ENCODE results near the gene CHID1.

Gene CHID1

GRCh38 chr11:864898-865297, 45.7 kb downstream of the CHID1 start:
- no peak for DNase-seq (ENCODE audit: low read depth in 2 of 2)

DNA sequence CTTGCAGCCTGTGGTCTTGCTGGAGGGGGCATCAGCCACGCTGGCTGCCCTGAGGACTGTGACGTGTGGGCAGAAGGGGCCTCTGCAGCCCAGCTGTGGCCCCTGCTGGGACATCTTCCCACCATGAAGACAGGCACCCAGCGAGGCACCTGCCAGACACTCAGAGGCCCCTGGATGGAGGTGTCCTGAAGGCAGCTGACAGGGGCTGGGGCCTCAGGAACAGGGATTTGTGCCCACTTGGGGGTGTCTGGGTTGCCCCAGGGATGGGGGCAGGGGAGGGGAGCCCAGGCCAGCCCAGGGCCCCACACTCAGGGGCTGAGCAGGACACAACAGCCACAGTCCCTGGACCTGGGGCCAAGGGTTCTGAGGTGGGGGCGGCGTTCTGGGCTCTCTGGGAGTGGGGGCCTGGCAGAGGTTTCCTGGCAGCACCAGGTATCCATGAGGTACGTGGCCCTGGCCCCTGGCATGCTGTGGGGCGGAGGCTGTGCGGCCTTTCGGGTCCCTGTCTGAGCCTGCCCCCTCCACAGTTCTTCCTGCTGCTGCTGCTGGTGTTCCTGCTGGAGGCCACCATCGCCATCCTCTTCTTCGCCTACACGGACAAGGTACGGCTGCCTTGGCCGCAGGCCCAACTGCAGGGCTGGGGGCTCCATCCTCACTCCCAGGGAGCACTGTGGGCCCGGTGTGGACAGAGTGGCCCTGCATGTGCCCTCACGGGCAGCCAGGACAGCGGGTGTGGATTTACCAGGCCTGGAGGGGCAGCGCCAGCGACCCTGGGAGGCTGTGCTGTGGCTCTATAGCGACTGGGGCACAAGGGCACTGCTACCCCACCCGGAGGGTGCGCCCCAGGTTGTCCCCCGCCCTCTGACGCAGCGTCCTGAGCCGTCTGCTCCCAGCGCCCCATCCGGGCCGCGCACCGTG, 46.4 kb downstream of the CHID1 start:
- DNase-seq (ENCODE audit: low read depth in 2 of 2), result no peak

DNA sequence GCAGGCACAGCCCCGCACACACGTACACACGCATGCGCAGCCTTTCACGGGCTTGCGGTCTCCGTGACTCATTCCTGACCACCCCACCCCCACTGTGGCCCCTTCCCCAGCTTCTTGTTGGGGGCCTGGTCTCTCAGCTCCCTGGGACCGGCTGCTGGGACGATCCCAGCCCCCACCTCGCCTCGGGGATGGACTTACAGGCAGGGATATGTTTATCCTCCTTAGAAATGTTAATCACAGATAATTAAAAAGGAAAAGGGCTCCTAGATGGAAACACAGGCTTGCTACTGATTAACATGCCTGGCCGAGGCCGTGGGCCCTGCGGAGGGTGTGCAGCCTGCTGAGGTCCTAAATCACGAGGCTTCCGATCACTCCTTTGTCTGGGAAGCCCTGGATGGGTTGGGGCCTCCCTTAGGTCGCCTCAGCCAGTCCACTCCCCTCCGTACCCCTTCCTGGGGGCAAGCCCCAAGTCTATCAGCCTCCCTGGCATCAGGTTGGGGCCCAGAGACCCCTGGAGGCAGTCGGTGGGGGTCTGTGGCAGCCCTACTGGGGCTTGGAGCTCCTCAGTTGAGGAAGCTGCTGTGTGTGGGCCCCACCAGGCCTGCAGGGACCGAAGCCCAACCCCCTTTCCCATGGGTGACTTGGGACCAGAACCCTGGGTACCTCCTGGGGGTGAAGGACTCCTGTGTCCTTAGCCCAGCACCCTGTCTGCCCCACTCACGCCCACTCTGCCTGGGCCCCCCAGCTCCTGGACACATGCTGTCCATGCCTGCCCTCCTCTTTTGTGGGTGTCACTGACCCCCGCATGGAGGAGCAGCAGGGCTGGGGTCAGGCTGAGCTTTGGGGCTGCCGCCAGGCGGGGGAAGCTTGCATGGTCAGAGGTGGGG, 47.3 kb downstream of the CHID1 start:
- DNase-seq (ENCODE audit: low read depth in 2 of 2), result peak in 1 of 2 experiments; percentile 18

DNA sequence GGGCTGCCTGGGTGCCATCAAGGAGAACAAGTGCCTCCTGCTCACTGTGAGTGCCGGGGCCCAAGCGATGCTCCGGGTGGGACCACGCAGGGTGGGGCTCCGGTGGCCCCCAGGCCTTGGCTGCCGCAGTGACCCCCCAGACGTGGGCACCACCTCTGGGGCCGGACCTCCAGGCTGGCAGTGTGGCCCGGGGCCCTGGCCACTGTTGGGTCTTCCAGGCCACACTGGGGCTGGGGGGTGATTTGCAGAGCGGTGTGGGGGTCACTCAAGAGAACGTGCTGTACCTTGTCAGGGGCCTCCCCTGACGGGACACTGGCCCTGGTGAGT, 48.0 kb downstream of the CHID1 start:
- no peak for DNase-seq (ENCODE audit: low read depth in 2 of 2)

DNA sequence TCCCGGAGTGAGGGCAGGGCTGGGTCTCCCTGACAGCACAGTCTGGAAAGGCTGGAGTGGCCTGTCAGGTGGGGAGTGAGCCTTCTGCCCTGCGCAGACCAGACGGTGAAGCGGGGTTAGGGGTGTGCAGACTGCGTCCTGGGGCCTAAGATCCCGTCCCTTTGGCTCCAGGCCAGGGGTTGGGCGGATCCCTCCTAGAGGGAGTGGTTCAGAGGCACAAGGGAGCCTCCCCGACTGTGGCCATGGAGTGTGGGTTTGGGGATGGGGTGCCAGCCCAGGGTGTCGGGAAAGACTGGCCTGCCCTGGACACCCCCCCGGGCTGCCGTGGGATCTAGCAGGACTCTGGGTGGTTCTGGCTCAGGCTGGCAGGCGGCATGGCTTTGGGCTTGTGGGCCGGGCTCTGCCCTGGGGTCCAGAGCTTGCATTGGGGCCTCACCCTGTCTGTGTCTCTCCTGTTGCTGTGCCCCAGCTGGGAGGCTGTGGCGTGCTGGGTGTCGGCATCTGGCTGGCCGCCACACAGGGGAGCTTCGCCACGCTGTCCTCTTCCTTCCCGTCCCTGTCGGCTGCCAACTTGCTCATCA, 48.4 kb downstream of the CHID1 start:
- no peak for DNase-seq (ENCODE audit: low read depth in 2 of 2)

DNA sequence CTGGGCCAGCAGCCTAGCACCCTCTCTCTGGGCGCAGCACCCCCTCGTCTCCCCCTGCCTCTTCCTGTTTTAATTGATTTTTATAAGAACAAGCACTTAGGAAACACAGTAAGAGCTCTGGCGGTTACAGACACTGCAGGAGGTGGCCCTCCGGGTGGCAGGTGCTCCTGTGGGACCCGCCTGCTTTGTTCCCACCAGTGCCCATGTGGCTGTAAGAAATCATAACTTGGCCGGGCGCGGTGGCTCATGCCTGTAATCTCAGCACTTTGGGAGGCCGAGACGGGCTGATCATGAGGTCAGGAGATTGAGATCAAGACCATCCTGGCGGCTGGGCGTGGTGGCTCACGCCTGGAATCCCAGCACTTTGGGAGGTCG, 49.5 kb downstream of the CHID1 start:
- DNase-seq (ENCODE audit: low read depth in 2 of 2), result no peak

GRCh38 chr11:860234-861104, 50.1 kb downstream of the CHID1 start:
- DNase-seq (ENCODE audit: low read depth in 2 of 2), result no peak

GRCh38 chr11:859394-860131, 51.0 kb downstream of the CHID1 start:
- peak; percentile 52 to 54 for DNase-seq (ENCODE audit: low read depth in 2 of 2)

- DNase-seq (ENCODE audit: low read depth in 2 of 2), result no peak
Observed at GRCh38 chr11:858762-859339, 51.8 kb downstream of the CHID1 start.

DNA sequence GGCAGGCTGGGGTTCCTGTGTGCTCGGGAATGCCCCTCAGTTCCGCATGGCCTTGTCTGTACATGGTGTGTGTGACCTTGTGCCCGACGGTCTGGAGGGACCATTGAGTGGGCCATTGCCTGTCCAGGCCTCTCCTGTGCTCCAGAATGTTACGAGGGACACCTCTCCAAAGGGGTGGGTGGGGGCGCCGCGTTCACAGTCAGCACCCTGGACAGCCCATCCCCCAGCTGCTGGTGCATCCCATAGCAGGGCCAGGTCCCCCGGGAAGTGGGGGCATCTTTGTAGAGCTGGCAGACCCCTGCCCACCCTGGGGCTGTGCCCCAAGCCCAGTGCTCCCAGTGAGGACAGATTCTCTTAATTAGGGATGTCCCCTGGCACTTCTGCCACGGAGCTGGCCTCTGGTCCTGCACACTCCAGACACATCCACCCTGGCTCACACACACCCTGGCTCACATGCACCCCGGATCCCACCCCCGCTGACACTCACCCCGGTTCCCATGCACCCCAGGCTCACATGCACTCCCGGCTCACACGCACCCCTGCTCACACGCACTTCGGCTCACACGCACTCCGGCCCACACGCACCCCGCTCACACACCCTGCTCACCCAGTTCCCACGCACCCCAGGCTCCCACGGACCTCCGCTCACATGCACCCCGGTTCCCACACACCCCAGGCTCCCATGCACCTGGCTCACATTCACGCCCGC, 52.4 kb downstream of the CHID1 start:
- DNase-seq (ENCODE audit: low read depth in 2 of 2), result no peak

DNA sequence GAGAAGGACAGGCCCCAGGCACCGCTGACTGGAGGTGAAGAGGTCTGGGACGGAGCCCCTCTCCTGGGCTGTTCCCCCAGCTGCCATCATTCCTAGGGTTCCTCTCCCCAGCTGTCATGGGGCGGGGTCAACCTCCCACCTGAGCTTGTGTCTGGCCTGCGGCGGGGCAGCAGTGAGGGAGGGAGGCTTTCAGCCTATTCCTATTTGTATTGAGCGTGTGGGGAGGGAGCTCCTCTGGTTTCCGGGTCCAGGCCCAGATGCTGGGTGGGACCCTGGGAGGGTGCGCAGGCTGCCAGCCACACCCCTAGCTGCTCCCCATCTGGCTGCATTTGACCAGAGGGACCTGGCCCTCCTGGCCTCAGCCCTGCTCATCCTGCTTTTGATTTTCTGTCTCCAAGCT, 54.2 kb downstream of the CHID1 start:
- no peak for DNase-seq (ENCODE audit: low read depth in 2 of 2)

DNA sequence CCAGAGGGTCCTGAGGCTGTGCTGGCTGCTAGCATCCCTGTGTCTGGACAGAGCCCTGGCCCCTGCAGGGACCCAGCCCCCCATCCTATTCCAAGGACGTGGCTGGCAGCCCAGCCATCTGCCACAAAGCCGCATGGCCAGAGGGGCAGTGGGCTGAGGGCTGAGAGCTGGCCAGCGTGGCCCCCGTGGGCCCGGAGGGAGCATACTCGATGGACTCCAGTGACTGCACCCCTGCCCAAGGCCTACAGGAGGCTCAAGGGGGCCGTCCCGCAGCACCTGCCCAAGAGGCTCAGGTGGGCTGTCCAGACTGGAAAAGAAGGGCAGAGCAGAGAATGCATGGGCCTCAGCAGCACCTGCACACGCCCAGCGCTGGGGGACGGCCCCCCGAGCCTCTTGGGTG, 54.8 kb downstream of the CHID1 start:
- DNase-seq (ENCODE audit: low read depth in 2 of 2), result no peak

DNA sequence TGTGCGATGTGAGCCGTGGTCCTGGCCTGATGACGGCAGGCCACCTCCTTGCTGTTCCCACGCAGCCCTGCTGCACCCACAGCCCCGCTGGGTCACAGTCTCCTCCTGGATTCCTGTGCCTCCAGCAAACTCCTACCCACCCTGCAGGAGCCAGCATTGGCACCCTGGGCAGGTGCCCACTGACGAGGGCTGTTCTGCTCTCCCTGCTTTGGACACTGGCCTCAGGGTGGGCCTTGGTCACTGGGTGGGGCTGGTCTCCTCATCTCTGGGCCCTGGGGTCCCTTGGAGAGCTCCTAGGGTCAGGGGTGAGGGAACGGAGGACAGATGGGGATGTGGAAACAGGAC, 55.3 kb downstream of the CHID1 start:
- DNase-seq (ENCODE audit: low read depth in 2 of 2), result no peak

GRCh38 chr11:854601-855329, 55.8 kb downstream of the CHID1 start:
- DNase-seq (ENCODE audit: low read depth in 2 of 2), result no peak

GRCh38 chr11:853682-854448, 56.7 kb downstream of the CHID1 start:
- no peak for DNase-seq (ENCODE audit: low read depth in 2 of 2)

DNA sequence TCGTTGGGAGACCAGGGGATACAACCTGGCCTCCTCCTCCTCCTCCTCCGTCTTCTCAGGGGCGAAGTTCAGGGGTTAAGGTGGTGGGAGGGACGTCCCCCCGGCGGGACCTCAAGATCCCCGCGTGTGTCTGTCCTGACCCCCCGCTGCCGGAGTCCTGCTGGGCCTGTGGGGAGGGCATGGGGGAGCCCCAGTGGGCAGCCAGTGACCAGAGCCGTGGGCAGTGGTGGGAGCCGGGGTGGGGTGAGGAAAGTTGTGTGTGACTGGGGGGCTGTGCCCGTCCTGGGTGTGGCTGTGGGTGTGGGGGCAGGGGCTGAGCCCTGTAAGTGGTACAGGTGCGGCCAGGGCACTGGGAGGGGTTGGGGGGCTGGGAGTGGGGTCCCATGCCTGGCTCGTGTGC, 57.8 kb downstream of the CHID1 start:
- no peak for DNase-seq (ENCODE audit: low read depth in 2 of 2)

- no peak for DNase-seq (ENCODE audit: low read depth in 2 of 2)
Observed at GRCh38 chr11:850775-851763, 59.5 kb downstream of the CHID1 start.
